ENCODE results near the gene PYGO2.

The PYGO2 gene

DNA sequence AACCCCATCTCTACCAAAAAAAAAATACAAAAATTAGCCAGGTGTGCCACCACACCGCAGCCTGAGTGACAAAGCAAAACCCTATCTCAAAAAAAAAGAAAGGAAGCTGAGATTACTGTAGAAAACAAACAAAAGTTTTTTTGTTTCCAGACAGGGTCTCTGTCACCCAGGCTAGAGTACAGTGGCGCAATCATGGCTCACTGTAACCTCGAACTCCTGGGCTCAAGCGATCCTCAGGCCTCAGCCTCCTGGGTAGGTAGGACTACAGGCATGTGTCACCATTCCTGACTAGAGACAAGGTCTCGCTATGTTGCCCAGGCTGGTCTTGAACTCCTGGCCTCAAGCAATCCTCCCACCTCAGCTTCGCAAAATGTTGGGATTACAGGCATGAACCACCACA is 2.8 kb upstream of the PYGO2 start:
- no peaks in the 10 kb centered on the region for H3K9me3 ChIP-seq (ENCODE audit: low read depth, low read length)
- no peak overlapping the region for H3K4me3 ChIP-seq
- H3K27ac ChIP-seq, result 0 out of 2 replicates have a peak overlapping the region, but pooled peaks have one; percentile 19
- H3K36me3 ChIP-seq (ENCODE audit: insufficient read depth, low read length), result peaks cover 57% of the 10 kb centered on the region
- DNase-seq (ENCODE audit: low read depth, low spot score), result no peak
- H3K9ac ChIP-seq (ENCODE audit: insufficient read length), result no peak overlapping the region
- TF ChIP-seq FOXP2 (optimal IDR thresholded peaks at IDR 0.05; ENCODE audit: control extremely low read depth, extremely low read length, insufficient read depth) (no peak), EZH2 (IDR thresholded peaks at IDR 0.05) (no peak), POLR2AphosphoS5 (IDR thresholded peaks at IDR 0.05; ENCODE audit: borderline replicate concordance, low read depth, low read length) (no peak)

DNA sequence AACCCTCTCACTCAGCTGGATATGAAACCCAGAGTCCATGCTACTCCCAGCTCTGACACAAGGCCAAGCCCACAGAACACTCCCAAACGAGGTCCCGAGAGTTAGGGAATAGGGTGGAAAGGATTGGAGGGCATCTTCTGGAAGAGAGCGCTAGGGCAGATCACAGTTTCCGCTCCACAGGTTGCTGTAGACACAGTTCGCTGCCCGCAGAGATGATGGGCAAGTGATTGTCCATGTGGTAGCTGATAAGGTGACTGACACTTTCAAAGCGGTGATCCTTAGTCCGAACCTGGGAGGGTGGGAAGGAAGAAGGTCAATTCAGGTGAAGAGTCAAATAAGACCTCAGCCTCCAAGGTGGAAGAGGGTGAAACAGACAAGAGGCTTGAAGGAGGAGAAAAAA is 2.1 kb upstream of the PYGO2 start:
- H3K9me3 ChIP-seq (ENCODE audit: low read depth, low read length), result no peaks in the 10 kb centered on the region
- 0 out of 2 replicates have a peak overlapping the region, but pooled peaks have one; percentile 19 for H3K27ac ChIP-seq
- H3K36me3 ChIP-seq (ENCODE audit: insufficient read depth, low read length), result peaks cover 64% of the 10 kb centered on the region
- H3K4me3 ChIP-seq, result no peak overlapping the region
- no peak overlapping the region for H3K9ac ChIP-seq (ENCODE audit: insufficient read length)
- TF ChIP-seq EZH2 (IDR thresholded peaks at IDR 0.05), result no peak
- TF ChIP-seq POLR2AphosphoS5 (IDR thresholded peaks at IDR 0.05; ENCODE audit: borderline replicate concordance, low read depth, low read length), result peak; percentile 5; the same call in 1 of the 2 replicates
- TF ChIP-seq FOXP2 (optimal IDR thresholded peaks at IDR 0.05; ENCODE audit: control extremely low read depth, extremely low read length, insufficient read depth), result no peak
- no peak for DNase-seq (ENCODE audit: low read depth, low spot score)

DNA sequence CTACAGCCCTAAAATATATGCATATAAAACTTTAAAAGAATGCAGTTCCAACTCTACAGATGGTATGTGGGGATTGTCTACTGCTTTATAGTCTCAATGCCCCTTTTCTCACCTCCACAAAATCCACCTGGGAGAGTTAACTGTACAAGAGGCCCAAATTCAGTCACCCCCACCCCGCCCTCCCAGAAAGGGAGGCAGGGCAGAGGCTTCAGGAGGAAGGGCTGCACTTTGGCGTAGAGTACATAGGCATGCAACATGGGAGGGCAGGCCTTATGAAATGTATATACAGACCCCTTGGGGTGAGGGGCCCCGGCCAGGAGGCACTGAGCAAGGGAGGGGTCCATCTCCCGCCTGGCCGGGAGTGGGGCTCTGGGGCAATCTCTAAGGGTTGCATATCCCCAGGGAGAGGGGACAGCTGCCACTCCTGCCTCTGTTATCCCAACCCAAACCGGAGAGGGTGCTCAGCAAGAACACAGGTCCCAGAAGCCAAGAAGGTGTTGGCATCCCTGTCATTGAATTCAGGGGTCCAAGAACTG is 1.3 kb upstream of the PYGO2 start:
- Histone ChIP-seq H3K36me3 (ENCODE audit: insufficient read depth, low read length) (peaks cover 62% of the 10 kb centered on the region), H3K27ac (peak overlapping the region; percentile 95), H3K4me3 (peak overlapping the region; percentile 93), H3K9me3 (ENCODE audit: low read depth, low read length) (no peaks in the 10 kb centered on the region), H3K9ac (ENCODE audit: insufficient read length) (peak overlapping the region; percentile 97)
- DNase-seq (ENCODE audit: low read depth, low spot score), result no peak
- TF ChIP-seq FOXP2 (optimal IDR thresholded peaks at IDR 0.05; ENCODE audit: control extremely low read depth, extremely low read length, insufficient read depth), result no peak
- TF ChIP-seq POLR2AphosphoS5 (IDR thresholded peaks at IDR 0.05; ENCODE audit: borderline replicate concordance, low read depth, low read length), result no peak
- no peak for TF ChIP-seq EZH2 (IDR thresholded peaks at IDR 0.05)

DNA sequence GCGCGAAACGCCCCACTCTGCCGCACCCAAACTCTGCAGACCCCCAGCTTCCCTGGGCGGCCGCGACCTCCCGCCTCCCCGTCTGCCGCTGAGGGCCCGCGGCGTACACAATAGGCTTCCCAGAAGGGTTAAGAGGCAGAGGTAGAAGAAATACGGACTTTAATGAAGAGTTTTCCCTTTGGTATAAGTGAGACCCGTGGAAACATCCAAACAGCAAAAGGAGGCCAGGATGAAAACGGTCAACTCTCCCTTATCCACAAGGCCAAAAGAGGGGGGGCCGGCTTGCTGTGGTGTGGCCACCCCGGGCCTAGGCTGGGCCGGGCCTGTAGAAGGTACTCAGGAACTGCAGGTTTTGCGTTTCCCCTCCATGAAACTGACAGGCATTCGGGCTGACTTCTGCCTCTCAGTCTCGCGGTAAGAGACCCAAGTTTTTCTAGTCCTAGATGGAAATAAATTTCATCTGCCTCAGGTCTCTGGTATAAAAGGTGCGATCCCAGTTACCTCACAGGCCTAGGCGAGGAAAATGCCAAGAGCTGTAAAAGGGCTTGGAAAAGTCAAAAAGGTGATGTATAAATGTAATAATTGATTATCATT is 671 bp upstream of the PYGO2 start:
- H3K9ac ChIP-seq (ENCODE audit: insufficient read length), result peak overlapping the region; percentile 97
- H3K36me3 ChIP-seq (ENCODE audit: insufficient read depth, low read length), result peaks cover 56% of the 10 kb centered on the region
- no peak for DNase-seq (ENCODE audit: low read depth, low spot score)
- peak overlapping the region; percentile 93 for H3K4me3 ChIP-seq
- TF ChIP-seq EZH2 (IDR thresholded peaks at IDR 0.05) (no peak), FOXP2 (optimal IDR thresholded peaks at IDR 0.05; ENCODE audit: control extremely low read depth, extremely low read length, insufficient read depth) (no peak)
- H3K27ac ChIP-seq, result peak overlapping the region; percentile 95
- H3K9me3 ChIP-seq (ENCODE audit: low read depth, low read length), result no peaks in the 10 kb centered on the region

DNA sequence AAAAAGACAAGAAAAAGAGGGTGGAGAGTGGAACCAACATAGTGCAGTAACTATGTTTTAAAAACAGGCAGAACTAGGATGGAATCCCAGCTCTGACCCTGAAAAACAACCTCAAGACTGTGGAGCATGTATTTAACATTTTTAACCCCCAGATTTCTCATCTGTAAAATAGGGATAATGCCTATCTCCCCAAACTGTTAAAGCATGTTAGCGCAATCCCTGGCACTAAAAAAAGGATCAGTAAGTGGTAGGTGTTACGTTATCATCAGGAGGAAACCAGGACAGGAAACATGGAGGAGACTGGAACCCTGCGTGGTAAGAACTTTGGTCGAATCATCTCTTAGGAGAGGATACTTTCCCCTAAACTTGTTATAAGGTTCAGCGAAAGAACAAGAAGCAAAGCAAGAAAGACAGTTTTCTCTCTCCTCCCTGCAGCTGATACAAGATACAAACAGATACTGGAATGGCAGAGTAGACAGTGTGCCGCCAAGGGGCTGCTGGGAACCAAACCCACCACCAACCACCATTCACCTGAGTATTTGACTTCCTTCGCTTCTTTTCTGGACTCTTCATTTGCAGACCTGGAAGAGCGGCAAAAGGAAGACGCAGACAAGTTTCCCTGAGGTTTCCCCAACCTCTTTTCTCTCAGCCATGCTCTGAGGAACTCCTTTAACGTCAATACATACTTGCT is 991 bp downstream of the PYGO2 start:
- Histone ChIP-seq H3K36me3 (ENCODE audit: insufficient read depth, low read length) (peaks cover 39% of the 10 kb centered on the region), H3K9ac (ENCODE audit: insufficient read length) (peak overlapping the region; percentile 97), H3K4me3 (peak overlapping the region; percentile 93), H3K9me3 (ENCODE audit: low read depth, low read length) (no peaks in the 10 kb centered on the region), H3K27ac (peak overlapping the region; percentile 42; the same call in 1 of the 2 replicates)
- DNase-seq (ENCODE audit: low read depth, low spot score), result no peak
- TF ChIP-seq EZH2 (IDR thresholded peaks at IDR 0.05), result no peak
- TF ChIP-seq POLR2AphosphoS5 (IDR thresholded peaks at IDR 0.05; ENCODE audit: borderline replicate concordance, low read depth, low read length), result no peak
- no peak for TF ChIP-seq FOXP2 (optimal IDR thresholded peaks at IDR 0.05; ENCODE audit: control extremely low read depth, extremely low read length, insufficient read depth)

DNA sequence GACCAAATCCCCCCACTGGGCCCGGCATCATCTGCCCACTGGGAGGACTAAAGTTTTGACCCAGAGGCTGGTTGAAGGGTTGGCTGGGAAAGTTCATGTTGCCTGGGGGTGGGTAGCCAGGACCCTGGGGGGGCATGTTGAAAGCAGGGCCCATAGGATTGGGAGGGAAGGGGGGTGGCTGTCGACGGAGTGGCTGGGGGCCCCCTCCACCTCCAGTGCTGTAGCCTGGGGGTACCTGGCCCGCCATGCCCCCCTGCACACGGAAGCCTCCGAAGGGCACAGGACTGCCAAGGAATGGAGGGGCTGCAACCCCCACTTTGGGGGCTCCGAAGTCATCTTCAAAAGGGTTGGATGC is 2.2 kb downstream of the PYGO2 start:
- Histone ChIP-seq H3K36me3 (ENCODE audit: insufficient read depth, low read length) (peaks cover 30% of the 10 kb centered on the region), H3K9me3 (ENCODE audit: low read depth, low read length) (no peaks in the 10 kb centered on the region), H3K9ac (ENCODE audit: insufficient read length) (no peak overlapping the region), H3K4me3 (no peak overlapping the region), H3K27ac (no peak overlapping the region)
- TF ChIP-seq FOXP2 (optimal IDR thresholded peaks at IDR 0.05; ENCODE audit: control extremely low read depth, extremely low read length, insufficient read depth) (no peak), EZH2 (IDR thresholded peaks at IDR 0.05) (no peak), POLR2AphosphoS5 (IDR thresholded peaks at IDR 0.05; ENCODE audit: borderline replicate concordance, low read depth, low read length) (no peak)
- DNase-seq (ENCODE audit: low read depth, low spot score), result no peak

DNA sequence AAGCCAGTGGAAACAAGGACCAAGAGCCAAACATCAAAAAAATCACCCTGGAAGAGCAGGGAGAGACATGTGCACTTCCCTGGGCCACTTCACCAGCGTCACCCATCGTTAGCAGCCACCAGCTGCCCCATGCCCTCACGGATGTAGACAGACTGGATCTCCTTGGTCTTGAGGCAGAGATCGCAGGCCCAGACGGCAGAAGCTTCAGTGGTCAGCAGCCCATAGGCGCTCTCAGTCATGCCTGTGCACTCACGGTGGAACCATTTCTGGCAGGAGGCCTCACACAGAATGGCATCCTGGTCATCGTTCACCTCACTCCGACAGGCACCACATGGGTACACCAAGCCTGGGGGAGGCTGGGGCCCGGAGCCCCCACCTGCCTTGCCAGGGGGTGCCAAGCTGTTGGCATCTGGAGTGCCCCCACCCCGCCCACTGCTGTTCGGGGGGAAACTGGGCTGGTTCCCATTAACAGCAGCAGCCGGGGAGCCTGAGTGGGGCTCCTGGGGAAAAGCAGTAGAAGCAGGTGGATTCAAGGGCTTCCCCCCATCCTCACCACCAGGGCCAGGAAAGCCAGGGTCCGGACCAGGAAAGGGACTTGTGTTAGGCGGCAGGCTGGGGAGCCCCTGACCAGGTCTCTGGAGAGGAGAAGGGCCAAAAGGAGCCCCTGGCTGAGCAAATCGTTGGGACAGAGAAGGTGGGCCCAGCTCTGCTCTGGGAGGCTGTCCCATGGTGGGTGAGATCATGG is 2.7 kb downstream of the PYGO2 start:
- Histone ChIP-seq H3K9me3 (ENCODE audit: low read depth, low read length) (no peaks in the 10 kb centered on the region), H3K9ac (ENCODE audit: insufficient read length) (no peak overlapping the region), H3K4me3 (no peak overlapping the region), H3K27ac (no peak overlapping the region), H3K36me3 (ENCODE audit: insufficient read depth, low read length) (peaks cover 25% of the 10 kb centered on the region)
- TF ChIP-seq FOXP2 (optimal IDR thresholded peaks at IDR 0.05; ENCODE audit: control extremely low read depth, extremely low read length, insufficient read depth) (no peak), EZH2 (IDR thresholded peaks at IDR 0.05) (no peak), POLR2AphosphoS5 (IDR thresholded peaks at IDR 0.05; ENCODE audit: borderline replicate concordance, low read depth, low read length) (no peak)
- DNase-seq (ENCODE audit: low read depth, low spot score), result no peak

DNA sequence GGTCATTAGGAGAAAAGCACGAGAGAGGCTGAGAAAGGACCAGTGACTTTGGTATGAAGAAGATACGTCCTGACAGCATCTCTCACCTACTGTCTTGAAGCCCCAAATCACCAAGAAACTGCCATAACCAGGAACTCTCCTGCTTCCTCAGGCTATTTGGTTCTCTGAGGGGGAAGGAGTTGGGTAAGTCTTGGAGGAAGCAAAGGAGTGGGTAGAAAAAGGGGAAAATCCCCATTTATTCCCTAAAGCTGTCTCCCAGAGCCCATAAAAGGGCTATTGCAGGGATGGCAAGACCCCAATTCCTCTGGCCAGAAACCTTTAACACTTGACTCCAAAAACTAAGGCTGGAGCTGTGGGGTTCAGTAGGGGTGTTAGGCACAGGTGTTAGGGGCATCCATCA is 3.5 kb downstream of the PYGO2 start:
- peaks cover 17% of the 10 kb centered on the region for H3K36me3 ChIP-seq (ENCODE audit: insufficient read depth, low read length)
- H3K27ac ChIP-seq, result no peak overlapping the region
- no peaks in the 10 kb centered on the region for H3K9me3 ChIP-seq (ENCODE audit: low read depth, low read length)
- H3K9ac ChIP-seq (ENCODE audit: insufficient read length), result no peak overlapping the region
- no peak for TF ChIP-seq POLR2AphosphoS5 (IDR thresholded peaks at IDR 0.05; ENCODE audit: borderline replicate concordance, low read depth, low read length)
- no peak overlapping the region for H3K4me3 ChIP-seq
- no peak for DNase-seq (ENCODE audit: low read depth, low spot score)

Data from SK-N-MC (cell line).